ENCODE data around the gene CDKN2B-AS1. TPM values are rescaled to one million over a fixed set of nuclear protein-coding genes. Genes with fewer than 3 reads are reported as not detected.

Gene CDKN2B-AS1
- total RNA-seq, 1 experiment from 2014 or later: 0.24 TPM

- Mint-ChIP-seq H3K9me3 (no peaks in the 10 kb centered on the region), H3K4me3 (peak overlapping the region; percentile 45), H3K27ac (no peak overlapping the region), H3K36me3 (no peaks in the 10 kb centered on the region), H3K4me1 (peaks cover 63% of the 10 kb centered on the region), H3K27me3 (ENCODE audit: low read depth) (peaks cover 100% of the 10 kb centered on the region)
- ATAC-seq (peak; percentile 10), DNase-seq (ENCODE audit: low spot score) (peak; percentile 64)
- CTCF ChIA-PET: interaction anchor here (0.7 to 4.8 kb wide), 9 partner anchors 14 to 156 kb away, joined by 3 to 60 read pairs (median 4); partner anchors contain the start of gene CDKN2B
- POLR2A ChIA-PET: interaction anchor here (0.6 to 1.0 kb wide), 2 partner anchors 166 to 414 kb away, joined by 3 read pairs; no protein-coding TSS in a partner anchor
- TF ChIP-seq ARID4B (CRISPR knock-in tag; IDR thresholded peaks at IDR 0.05; ENCODE audit: borderline replicate concordance) (no peak), ATF3 (CRISPR knock-in tag; conservative IDR thresholded peaks at IDR 0.05) (no peak), CREB1 (CRISPR knock-in tag; IDR thresholded peaks at IDR 0.05) (no peak), ZNF281 (CRISPR knock-in tag; IDR thresholded peaks at IDR 0.05) (no peak), PRDM15 (CRISPR knock-in tag; IDR thresholded peaks at IDR 0.05) (no peak), FOXP4 (CRISPR knock-in tag; IDR thresholded peaks at IDR 0.05) (no peak), ZSCAN18 (CRISPR knock-in tag; IDR thresholded peaks at IDR 0.05) (no peak), CREM (CRISPR knock-in tag; IDR thresholded peaks at IDR 0.05) (no peak), ZNF512 (CRISPR knock-in tag; IDR thresholded peaks at IDR 0.05; ENCODE audit: borderline replicate concordance) (no peak), FOXK1 (CRISPR knock-in tag; IDR thresholded peaks at IDR 0.05) (no peak), ZNF219 (CRISPR knock-in tag; IDR thresholded peaks at IDR 0.05; ENCODE audit: borderline replicate concordance) (no peak), SP1 (CRISPR knock-in tag; conservative IDR thresholded peaks at IDR 0.05) (no peak), ZBTB43 (CRISPR knock-in tag; IDR thresholded peaks at IDR 0.05) (no peak), ZNF317 (CRISPR knock-in tag; IDR thresholded peaks at IDR 0.05; ENCODE audit: borderline replicate concordance, low read depth) (no peak), TP53 (CRISPR knock-in tag; IDR thresholded peaks at IDR 0.05) (no peak), E2F5 (CRISPR knock-in tag; IDR thresholded peaks at IDR 0.05) (no peak)
Measured at GRCh38 chr9:21969011-21969940, 25.3 kb upstream of the CDKN2B-AS1 start.
